Activated CD4-positive, CD25-positive, alpha-beta regulatory T cell treated with anti-CD3 and anti-CD28 coated beads, Interleukin-2, amount 50 U/mL, for 72 hours (primary cell): ENCODE data around the gene KIRREL3.

Source experiments
- DNase-seq: peaks from one replicate; pipeline ENCODE4 v3.0.0; 2021

The KIRREL3 gene

GRCh38 chr11:126821827-126822226 lies 178.7 kb downstream of the KIRREL3 start:
- no peak for DNase-seq

- DNase-seq, result no peak
Observed at GRCh38 chr11:126819194-126819593, 181.4 kb downstream of the KIRREL3 start.

GRCh38 chr11:126817523-126818450 lies 182.8 kb downstream of the KIRREL3 start:
- DNase-seq, result no peak

GRCh38 chr11:126817096-126817495 lies 183.5 kb downstream of the KIRREL3 start:
- no peak for DNase-seq

- DNase-seq, result no peak
Observed at GRCh38 chr11:126816645-126817044, 183.9 kb downstream of the KIRREL3 start.

GRCh38 chr11:126815111-126815510 lies 185.5 kb downstream of the KIRREL3 start:
- DNase-seq, result no peak

GRCh38 chr11:126810776-126811175 lies 189.8 kb downstream of the KIRREL3 start:
- no peak for DNase-seq

- DNase-seq, result no peak
Observed at GRCh38 chr11:126809514-126810289, 190.9 kb downstream of the KIRREL3 start.

GRCh38 chr11:126808836-126809235 lies 191.7 kb downstream of the KIRREL3 start:
- DNase-seq, result no peak

- DNase-seq, result no peak
Observed at GRCh38 chr11:126808296-126808695, 192.3 kb downstream of the KIRREL3 start.

- no peak for DNase-seq
Observed at GRCh38 chr11:126805870-126806269, 194.7 kb downstream of the KIRREL3 start.

GRCh38 chr11:126804363-126804762 lies 196.2 kb downstream of the KIRREL3 start:
- DNase-seq, result no peak

GRCh38 chr11:126800009-126800408 lies 200.6 kb downstream of the KIRREL3 start:
- DNase-seq, result no peak

GRCh38 chr11:126797457-126798169 lies 203.0 kb downstream of the KIRREL3 start:
- DNase-seq, result no peak

GRCh38 chr11:126793596-126793995 lies 207.0 kb downstream of the KIRREL3 start:
- DNase-seq, result no peak

- DNase-seq, result no peak
Observed at GRCh38 chr11:126791991-126792390, 208.6 kb downstream of the KIRREL3 start.

GRCh38 chr11:126791446-126791845 lies 209.1 kb downstream of the KIRREL3 start:
- no peak for DNase-seq

GRCh38 chr11:126790550-126791081 lies 210.0 kb downstream of the KIRREL3 start:
- no peak for DNase-seq

- DNase-seq, result no peak
Observed at GRCh38 chr11:126782810-126783209, 217.8 kb downstream of the KIRREL3 start.

- no peak for DNase-seq
Observed at GRCh38 chr11:126781942-126782341, 218.6 kb downstream of the KIRREL3 start.

- no peak for DNase-seq
Observed at GRCh38 chr11:126776119-126776518, 224.5 kb downstream of the KIRREL3 start.

GRCh38 chr11:126772267-126772666 lies 228.3 kb downstream of the KIRREL3 start:
- no peak for DNase-seq

GRCh38 chr11:126768702-126769101 lies 231.9 kb downstream of the KIRREL3 start:
- no peak for DNase-seq
